GM12892 (cell line): Measurements from ENCODE around the gene BCAR1.

Experiments
- POLR2AphosphoS5 ChIP-seq: IDR thresholded peaks from 2 replicates; pipeline ENCODE4 v1.6.1; 2011; ENCODE audit warnings: low read depth, low read length, control low read depth
- TAF1 ChIP-seq: IDR thresholded peaks from 2 replicates; pipeline ENCODE4 v1.6.1; 2011; ENCODE audit warnings: low read depth, mild to moderate bottlenecking, control low read depth, low read length, borderline replicate concordance

GRCh38 chr16:75216127-75216526 lies 35.3 kb downstream of the BCAR1 start:
- TF ChIP-seq TAF1 (no peak), POLR2AphosphoS5 (no peak)
